Keratinocyte (primary cell): ENCODE measurements around the gene ISM1.

Experiments used
- CTCF ChIP-seq, 3 experiments: IDR thresholded peaks in 1 of 3; conservative IDR thresholded peaks in 1 of 3; optimal IDR thresholded peaks in 1 of 3; 2 replicates in 2 of 3; 3 replicates in 1 of 3; pipeline versions ENCODE3 to v1.5.1; 2011; ENCODE audit warnings: low read length in 3 of 3, mild to moderate bottlenecking in 3 of 3, moderate library complexity in 2 of 3, control low read depth in 1 of 3, inconsistent platforms in 1 of 3; ENCODE audit not compliant: insufficient read depth in 2 of 3; ENCODE audit errors: extremely low read depth in 1 of 3
- EZH2 ChIP-seq: IDR thresholded peaks from one replicate; pipeline ENCODE4 v1.6.1; 2012; ENCODE audit warnings: inconsistent platforms, mild to moderate bottlenecking, low read length, moderate library complexity

GRCh38 chr20:13222319-13222716 lies 1.2 kb downstream of the ISM1 start:
- TF ChIP-seq CTCF (optimal IDR thresholded peaks at IDR 0.05 in 1 of 3, IDR thresholded peaks at IDR 0.05 in 1 of 3, conservative IDR thresholded peaks at IDR 0.05 in 1 of 3; ENCODE audit: extremely low read depth in 1 of 3, insufficient read depth in 2 of 3, low read length in 3 of 3) (no peak), EZH2 (no peak)
